HEK293 (cell line): Measurements from ENCODE around the gene ASCC2.

Experiments used
- CTCF ChIA-PET: fragments of 350-600 bp; formaldehyde crosslinking; extraction: SDS; loops from one replicate; lab custom pipeline; 2021; ENCODE audit warnings: antibody characterized with exemption; lab: Yijun Ruan, JAX
- POLR2A ChIA-PET: fragments of 300-600 bp; formaldehyde crosslinking; extraction: SDS; loops from one replicate; lab custom pipeline; 2020; ENCODE audit warnings: antibody characterized with exemption, inconsistent platforms; lab: Yijun Ruan, JAX
- H3K27ac ChIP-seq: fragments of 200-500 bp; sonication (Bioruptor generic); 2 replicates; pipeline ENCODE4 v1.5.1; 2014; ENCODE audit warnings: low read depth, low read length, control low read depth, inconsistent platforms; ENCODE audit errors: extremely low read depth
- H3K36me3 ChIP-seq, 2 experiments: fragments of 200-500 bp in 1 of 2; sonication (Bioruptor generic) in 1 of 2; 1 replicate in 1 of 2; 2 replicates in 1 of 2; pipeline ENCODE4 v1.5.1; 2014 to 2017; ENCODE audit warnings: inconsistent platforms in 2 of 2, low read length in 2 of 2; ENCODE audit not compliant: control insufficient read depth in 2 of 2, insufficient read depth in 1 of 2
- H3K4me1 ChIP-seq: fragments of 200-500 bp; sonication (Bioruptor generic); 2 replicates; pipeline ENCODE4 v1.5.1; 2014; ENCODE audit warnings: mild to moderate bottlenecking, low read length, inconsistent platforms; ENCODE audit not compliant: control insufficient read depth, insufficient read depth
- H3K4me3 ChIP-seq: 2 replicates; pipeline ENCODE4 v1.5.1; 2011; ENCODE audit warnings: low read depth, mild to moderate bottlenecking, control low read depth, low read length, moderate library complexity
- H3K9me3 ChIP-seq: fragments of 200-500 bp; sonication (Bioruptor generic); 2 replicates; pipeline ENCODE4 v1.5.1; 2014; ENCODE audit warnings: low read depth, low read length, inconsistent platforms; ENCODE audit not compliant: control insufficient read depth, insufficient read depth
- HOXD13 ChIP-seq: sonication (generic); formaldehyde crosslinking; IDR thresholded peaks from 2 replicates; pipeline ENCODE4 v1.8.0; 2022; ENCODE audit warnings: missing genetic modification reagents, borderline replicate concordance
- IKZF3 ChIP-seq: fragments of 450-650 bp; IDR thresholded peaks from 2 replicates; pipeline ENCODE4 v1.5.0; 2018; ENCODE audit warnings: missing biosample characterization, mild to moderate bottlenecking, missing genetic modification characterization, moderate library complexity
- INSM2 ChIP-seq: fragments of 450-650 bp; formaldehyde crosslinking; IDR thresholded peaks from 2 replicates; pipeline ENCODE4 v1.5.1; 2016; ENCODE audit warnings: missing biosample characterization, missing genetic modification characterization
- KLF9 ChIP-seq: fragments of 450-650 bp; formaldehyde crosslinking; IDR thresholded peaks from 2 replicates; pipeline ENCODE4 v1.5.1; 2016; ENCODE audit warnings: missing biosample characterization, missing genetic modification characterization, low read depth
- MZF1 ChIP-seq: fragments of 450-650 bp; formaldehyde crosslinking; IDR thresholded peaks from 2 replicates; pipeline ENCODE4 v1.5.1; 2017; ENCODE audit warnings: missing biosample characterization, missing genetic modification characterization, borderline replicate concordance
- OSR2 ChIP-seq: fragments of 450-650 bp; formaldehyde crosslinking; IDR thresholded peaks from 2 replicates; pipeline ENCODE4 v1.5.1; 2016; ENCODE audit warnings: missing biosample characterization, missing genetic modification characterization
- PRDM1 ChIP-seq: fragments of 450-650 bp; formaldehyde crosslinking; IDR thresholded peaks from 2 replicates; pipeline ENCODE4; 2016; ENCODE audit warnings: missing biosample characterization, missing genetic modification characterization
- PRDM6 ChIP-seq: fragments of 450-650 bp; formaldehyde crosslinking; IDR thresholded peaks from 2 replicates; pipeline ENCODE4 v1.5.1; 2017; ENCODE audit warnings: missing biosample characterization, missing genetic modification characterization
- REPIN1 ChIP-seq: fragments of 450-650 bp; formaldehyde crosslinking; IDR thresholded peaks from 2 replicates; pipeline ENCODE4 v1.5.1; 2017; ENCODE audit warnings: missing biosample characterization, missing genetic modification characterization, low read depth
- SCRT1 ChIP-seq: fragments of 450-650 bp; formaldehyde crosslinking; IDR thresholded peaks from 2 replicates; pipeline ENCODE4 v1.5.1; 2016; ENCODE audit warnings: missing biosample characterization, missing genetic modification characterization, borderline replicate concordance
- SCRT2 ChIP-seq: fragments of 450-650 bp; formaldehyde crosslinking; IDR thresholded peaks from 2 replicates; pipeline ENCODE4 v1.5.1; 2016; ENCODE audit warnings: missing biosample characterization, missing genetic modification characterization
- YY2 ChIP-seq: fragments of 450-650 bp; formaldehyde crosslinking; IDR thresholded peaks from 2 replicates; pipeline ENCODE4 v1.5.1; 2016; ENCODE audit warnings: missing biosample characterization, missing genetic modification characterization
- ZFP69B ChIP-seq: fragments of 450-650 bp; formaldehyde crosslinking; IDR thresholded peaks from 2 replicates; pipeline ENCODE4 v1.5.1; 2016; ENCODE audit warnings: missing biosample characterization, missing genetic modification characterization
- ZIC2 ChIP-seq: fragments of 450-650 bp; formaldehyde crosslinking; IDR thresholded peaks from 2 replicates; pipeline ENCODE4 v1.5.1; 2016; ENCODE audit warnings: missing biosample characterization, missing genetic modification characterization
- ZNF174 ChIP-seq: fragments of 450-650 bp; formaldehyde crosslinking; IDR thresholded peaks from 2 replicates; pipeline ENCODE4 v1.5.0; 2017; ENCODE audit warnings: missing biosample characterization, mild to moderate bottlenecking, missing genetic modification characterization
- ZNF18 ChIP-seq: fragments of 450-650 bp; formaldehyde crosslinking; IDR thresholded peaks from 2 replicates; pipeline ENCODE4 v1.5.1; 2016; ENCODE audit warnings: missing biosample characterization, missing genetic modification characterization
- ZNF221 ChIP-seq: fragments of 450-650 bp; formaldehyde crosslinking; IDR thresholded peaks from 2 replicates; pipeline ENCODE4 v1.5.1; 2017; ENCODE audit warnings: missing biosample characterization, missing genetic modification characterization, borderline replicate concordance
- ZNF362 ChIP-seq: fragments of 450-650 bp; formaldehyde crosslinking; IDR thresholded peaks from 2 replicates; pipeline ENCODE4 v1.5.1; 2016; ENCODE audit warnings: missing biosample characterization, missing genetic modification characterization
- ZNF488 ChIP-seq: fragments of 450-650 bp; formaldehyde crosslinking; IDR thresholded peaks from 2 replicates; pipeline ENCODE4 v1.5.1; 2016; ENCODE audit warnings: missing biosample characterization, missing genetic modification characterization
- ZNF596 ChIP-seq: fragments of 450-650 bp; IDR thresholded peaks from 2 replicates; pipeline ENCODE4 v1.5.0; 2018; ENCODE audit warnings: missing biosample characterization, mild to moderate bottlenecking, missing genetic modification characterization, moderate library complexity
- ZNF623 ChIP-seq: fragments of 450-650 bp; formaldehyde crosslinking; IDR thresholded peaks from 2 replicates; pipeline ENCODE4 v1.5.1; 2016; ENCODE audit warnings: missing biosample characterization, missing genetic modification characterization
- ZNF639 ChIP-seq: fragments of 450-650 bp; formaldehyde crosslinking; IDR thresholded peaks from 2 replicates; pipeline ENCODE4 v1.5.1; 2016; ENCODE audit warnings: missing biosample characterization, missing genetic modification characterization
- ZNF768 ChIP-seq: fragments of 450-650 bp; formaldehyde crosslinking; IDR thresholded peaks from 2 replicates; pipeline ENCODE4 v1.5.1; 2018; ENCODE audit warnings: missing biosample characterization, mild to moderate bottlenecking, missing genetic modification characterization
- ZXDB ChIP-seq: fragments of 450-650 bp; formaldehyde crosslinking; IDR thresholded peaks from 2 replicates; pipeline ENCODE4 v1.5.1; 2016; ENCODE audit warnings: missing biosample characterization, missing genetic modification characterization

The ASCC2 gene

GRCh38 chr22:29782061-29782845 lies 55.8 kb downstream of the ASCC2 start (continued):
- no peak for TF ChIP-seq ZNF18 (tag by site-specific recombination)
- TF ChIP-seq ZNF623: no peak
- TF ChIP-seq, all 188 proteins: peak for 0

GRCh38 chr22:29780748-29781676 lies 57.1 kb downstream of the ASCC2 start:
- H3K4me3 ChIP-seq: no peak overlapping the region
- ChIA-PET POLR2A (interaction anchor here (1.0 to 1.1 kb wide), 2 partner anchors 14 to 228 kb away, joined by 3 to 6 read pairs; partner anchors contain the start of genes UQCR10 and ZMAT5), CTCF (interaction anchor here (0.5 to 1.3 kb wide), 6 partner anchors 9 to 332 kb away, joined by 3 to 7 read pairs (median 3); no protein-coding TSS in a partner anchor)
- no peaks in the 10 kb centered on the region; the same call in 1 of the 2 replicates for H3K4me1 ChIP-seq
- no peak overlapping the region for H3K27ac ChIP-seq
- no peaks in the 10 kb centered on the region for H3K9me3 ChIP-seq
- no peaks in the 10 kb centered on the region for H3K36me3 ChIP-seq
- TF ChIP-seq ZNF174: no peak
- TF ChIP-seq ZNF768 (tag by site-specific recombination): no peak
- no peak for TF ChIP-seq ZNF221 (tag by site-specific recombination)
- TF ChIP-seq HOXD13 (CRISPR knock-in tag): no peak
- TF ChIP-seq ZNF362 (tag by site-specific recombination): no peak
- TF ChIP-seq KLF9 (tag by site-specific recombination): no peak
- no peak for TF ChIP-seq REPIN1 (tag by site-specific recombination)
- peak; percentile 89 for TF ChIP-seq ZIC2 (tag by site-specific recombination)
- TF ChIP-seq IKZF3 (tag by site-specific recombination): no peak
- no peak for TF ChIP-seq SCRT2 (tag by site-specific recombination)
- TF ChIP-seq ZFP69B (tag by site-specific recombination): no peak
- TF ChIP-seq INSM2 (tag by site-specific recombination): no peak
- TF ChIP-seq MZF1 (tag by site-specific recombination): no peak
- TF ChIP-seq PRDM1 (tag by site-specific recombination): peak; percentile 87
- no peak for TF ChIP-seq ZNF488 (tag by site-specific recombination)
- no peak for TF ChIP-seq OSR2 (tag by site-specific recombination)
- TF ChIP-seq ZNF596 (tag by site-specific recombination): no peak
- no peak for TF ChIP-seq ZNF639
- TF ChIP-seq YY2 (tag by site-specific recombination): no peak
- TF ChIP-seq PRDM6: no peak
- TF ChIP-seq ZXDB (tag by site-specific recombination): no peak
- no peak for TF ChIP-seq SCRT1 (tag by site-specific recombination)
